ENCODE data around the gene DIS3L2.

DIS3L2 gene

DNA sequence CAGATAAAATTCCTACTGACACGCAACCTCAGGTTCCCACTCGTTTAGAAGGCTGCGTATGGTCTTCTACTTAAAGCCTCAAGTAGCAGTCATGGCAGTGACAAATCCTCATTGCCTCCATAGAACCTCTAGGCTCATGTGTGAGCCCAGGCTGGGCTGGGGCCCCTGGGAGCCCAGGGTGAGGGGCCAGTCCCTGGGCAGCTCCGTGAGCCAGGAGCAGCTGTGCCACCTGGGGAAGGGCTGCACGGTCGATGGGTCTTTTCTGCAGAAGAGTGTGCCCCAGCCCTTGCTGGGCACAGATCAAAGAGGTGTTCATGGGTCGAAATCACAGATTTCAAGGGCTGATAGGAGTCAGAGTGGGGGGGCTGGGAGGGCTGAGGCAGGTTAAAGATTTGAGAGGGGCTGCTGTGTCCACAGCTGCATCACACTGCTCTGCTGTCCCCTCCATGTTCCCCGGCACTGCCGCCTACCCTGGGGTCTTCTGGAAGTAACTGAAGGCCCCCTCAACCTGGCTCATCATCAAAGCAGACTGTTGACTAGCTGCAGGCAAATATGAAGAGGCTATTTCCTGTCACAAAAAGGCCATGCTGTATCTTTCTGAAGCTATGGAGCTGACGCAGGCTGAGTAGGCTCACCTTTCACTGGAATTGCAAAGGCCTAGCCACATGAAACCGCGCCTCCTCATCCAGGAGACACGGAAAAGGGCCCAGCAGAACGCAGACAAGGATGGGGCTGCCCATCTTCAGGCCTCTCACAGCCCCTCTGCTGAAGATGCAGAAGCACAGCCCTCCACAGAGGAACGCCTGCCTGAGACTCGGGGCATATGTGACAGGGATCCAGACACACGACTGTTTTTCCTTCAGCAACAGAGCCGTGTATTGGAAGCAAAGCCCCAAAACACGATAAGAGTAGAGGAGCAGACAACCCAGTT is 381.4 kb downstream of the DIS3L2 start:
- Histone ChIP-seq H3K27ac (no peak overlapping the region), H3K4me3 (ENCODE audit: low read depth, low read length) (no peak overlapping the region), H3K36me3 (ENCODE audit: control insufficient read depth, insufficient read depth, low read length) (no peaks in the 10 kb centered on the region), H3K27me3 (ENCODE audit: control insufficient read depth, insufficient read depth, low read length) (no peaks in the 10 kb centered on the region), H3K79me2 (no peaks in the 10 kb centered on the region), H3K4me1 (no peaks in the 10 kb centered on the region), H2AFZ (no peak overlapping the region), H3K4me2 (ENCODE audit: low read length) (no peak overlapping the region), H3K9ac (no peak overlapping the region), H3K9me3 (ENCODE audit: control insufficient read depth, low read length) (no peaks in the 10 kb centered on the region)
- no peak for TF ChIP-seq CTCF (IDR thresholded peaks at IDR 0.05)

DNA sequence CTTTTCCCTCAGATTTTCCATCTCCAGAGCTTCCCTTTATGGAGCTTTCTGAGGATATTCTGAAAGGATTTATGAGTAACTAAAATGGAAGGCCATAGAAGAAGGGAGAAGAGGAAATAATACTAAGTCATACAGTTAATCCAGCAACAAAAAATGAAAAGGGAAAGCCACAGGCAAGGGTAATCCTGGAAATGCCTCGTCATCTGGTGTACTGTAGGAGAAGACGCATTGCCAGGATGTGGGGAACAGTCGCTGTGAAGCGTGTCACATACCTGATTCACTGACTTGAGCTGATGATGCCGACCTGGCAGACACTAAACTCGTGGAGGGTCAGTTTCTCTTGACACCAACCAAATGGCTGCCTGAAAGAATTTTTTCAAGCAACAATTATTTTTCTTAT is 382.3 kb downstream of the DIS3L2 start:
- no peak for TF ChIP-seq CTCF (IDR thresholded peaks at IDR 0.05)
- Histone ChIP-seq H3K36me3 (ENCODE audit: control insufficient read depth, insufficient read depth, low read length) (no peaks in the 10 kb centered on the region), H3K4me1 (no peaks in the 10 kb centered on the region), H3K9ac (no peak overlapping the region), H3K27me3 (ENCODE audit: control insufficient read depth, insufficient read depth, low read length) (no peaks in the 10 kb centered on the region), H2AFZ (no peak overlapping the region), H3K4me2 (ENCODE audit: low read length) (no peak overlapping the region), H3K27ac (no peak overlapping the region), H3K79me2 (no peaks in the 10 kb centered on the region), H3K9me3 (ENCODE audit: control insufficient read depth, low read length) (no peaks in the 10 kb centered on the region), H3K4me3 (ENCODE audit: low read depth, low read length) (no peak overlapping the region)

- Histone ChIP-seq H2AFZ (no peak overlapping the region), H3K4me1 (no peaks in the 10 kb centered on the region), H3K36me3 (ENCODE audit: control insufficient read depth, insufficient read depth, low read length) (no peaks in the 10 kb centered on the region), H3K4me3 (ENCODE audit: low read depth, low read length) (no peak overlapping the region), H3K9me3 (ENCODE audit: control insufficient read depth, low read length) (no peaks in the 10 kb centered on the region), H3K9ac (no peak overlapping the region), H3K27ac (no peak overlapping the region), H3K27me3 (ENCODE audit: control insufficient read depth, insufficient read depth, low read length) (no peaks in the 10 kb centered on the region), H3K79me2 (no peaks in the 10 kb centered on the region), H3K4me2 (ENCODE audit: low read length) (no peak overlapping the region)
- no peak for TF ChIP-seq CTCF (IDR thresholded peaks at IDR 0.05)
Observed at GRCh38 chr2:232345251-232345650, 383.7 kb downstream of the DIS3L2 start.

- Histone ChIP-seq H3K4me2 (ENCODE audit: low read length) (no peak overlapping the region), H3K9me3 (ENCODE audit: control insufficient read depth, low read length) (no peaks in the 10 kb centered on the region), H3K27ac (no peak overlapping the region), H3K4me3 (ENCODE audit: low read depth, low read length) (no peak overlapping the region), H3K36me3 (ENCODE audit: control insufficient read depth, insufficient read depth, low read length) (no peaks in the 10 kb centered on the region), H2AFZ (no peak overlapping the region), H3K79me2 (no peaks in the 10 kb centered on the region), H3K9ac (no peak overlapping the region), H3K4me1 (peaks cover 2% of the 10 kb centered on the region), H3K27me3 (ENCODE audit: control insufficient read depth, insufficient read depth, low read length) (peaks cover 4% of the 10 kb centered on the region)
- no peak for TF ChIP-seq CTCF (IDR thresholded peaks at IDR 0.05)
Observed at GRCh38 chr2:232347369-232347768, 385.9 kb downstream of the DIS3L2 start.

DNA sequence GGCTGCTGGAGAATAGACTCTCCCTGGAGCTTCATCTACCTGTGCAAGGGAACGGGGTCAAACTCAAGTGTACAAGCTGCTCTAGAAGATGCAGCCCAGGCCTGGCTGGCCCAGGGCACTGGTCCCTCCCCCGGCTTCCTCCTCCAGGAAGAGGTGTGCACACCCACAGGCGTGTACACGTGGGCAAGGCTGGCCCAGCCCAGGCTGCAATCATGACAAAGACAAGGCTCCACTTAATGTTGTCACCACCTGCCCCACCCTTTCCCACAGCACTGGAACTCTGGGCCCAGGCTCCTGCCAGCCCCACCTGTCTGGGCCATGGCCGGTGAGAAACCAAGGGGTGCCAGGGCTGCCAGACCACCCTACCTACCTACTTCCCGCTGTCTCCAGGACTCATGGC is 387.4 kb downstream of the DIS3L2 start:
- peaks cover 4% of the 10 kb centered on the region for H3K27me3 ChIP-seq (ENCODE audit: control insufficient read depth, insufficient read depth, low read length)
- H2AFZ ChIP-seq = no peak overlapping the region
- no peak overlapping the region for H3K9ac ChIP-seq
- H3K27ac ChIP-seq = no peak overlapping the region
- no peaks in the 10 kb centered on the region for H3K9me3 ChIP-seq (ENCODE audit: control insufficient read depth, low read length)
- H3K4me1 ChIP-seq = peaks cover 2% of the 10 kb centered on the region
- H3K79me2 ChIP-seq = no peaks in the 10 kb centered on the region
- no peak for TF ChIP-seq CTCF (IDR thresholded peaks at IDR 0.05)
- no peak overlapping the region for H3K4me3 ChIP-seq (ENCODE audit: low read depth, low read length)
- H3K4me2 ChIP-seq (ENCODE audit: low read length) = no peak overlapping the region
- no peaks in the 10 kb centered on the region for H3K36me3 ChIP-seq (ENCODE audit: control insufficient read depth, insufficient read depth, low read length)

Data from parathyroid adenoma (tissue), 2 donors.